ENCODE data around the gene ZNF335.
"Not testable (repeated sequence)": the region's sequence is repeated elsewhere in the genome, so short reads cannot be mapped to it uniquely, and the experiment has no call there.

Gene ZNF335

GRCh38 chr20:45909336-45909808 lies 62.6 kb downstream of the ZNF335 start:
- no peak for DNase-seq

GRCh38 chr20:45908084-45908483 lies 63.9 kb downstream of the ZNF335 start:
- DNase-seq, result no peak

GRCh38 chr20:45907219-45907948 lies 64.6 kb downstream of the ZNF335 start:
- no peak for DNase-seq

GRCh38 chr20:45905505-45906079 lies 66.4 kb downstream of the ZNF335 start:
- DNase-seq, result no peak

- DNase-seq, result no peak
These were observed 67.2 kb downstream of the ZNF335 start for GRCh38 chr20:45904583-45905504.

GRCh38 chr20:45902199-45902701 lies 69.8 kb downstream of the ZNF335 start:
- DNase-seq, result no peak

GRCh38 chr20:45901332-45901731 lies 70.7 kb downstream of the ZNF335 start:
- not testable (repeated sequence) for DNase-seq

- DNase-seq, result no peak
These were observed 72.8 kb downstream of the ZNF335 start for GRCh38 chr20:45899046-45899835.
